ENCODE data around the gene HADHA.

- TF ChIP-seq CTCF (IDR thresholded peaks at IDR 0.05; ENCODE audit: low read length) (no peak), EZH2 (IDR thresholded peaks at IDR 0.05; ENCODE audit: borderline replicate concordance, low read length) (no peak)
These were observed 74.6 kb downstream of the HADHA start for GRCh38 chr2:26169681-26170414.
